PFSK-1 (cell line): ENCODE data around the gene HCN2.

ENCODE experiments used
- FOXP2 ChIP-seq: optimal IDR thresholded peaks from 2 replicates; pipeline ENCODE3; 2011; ENCODE audit warnings: borderline replicate concordance, control low read depth, inconsistent platforms; ENCODE audit not compliant: insufficient read depth; ENCODE audit errors: extremely low read length, extremely low read depth
- POLR2AphosphoS5 ChIP-seq: IDR thresholded peaks from 2 replicates; pipeline ENCODE4 v1.6.1; 2012; ENCODE audit warnings: low read depth, mild to moderate bottlenecking, control low read depth, low read length, moderate library complexity
- SIN3A ChIP-seq: IDR thresholded peaks from 2 replicates; pipeline ENCODE4 v1.6.1; 2012; ENCODE audit warnings: mild to moderate bottlenecking, low read length, moderate library complexity, borderline replicate concordance; ENCODE audit not compliant: insufficient read depth

GRCh38 chr19:638906-639252 is 49.2 kb downstream of the HCN2 start:
- no peak for TF ChIP-seq POLR2AphosphoS5
- TF ChIP-seq FOXP2: no peak
- TF ChIP-seq SIN3A: no peak
